ENCODE measurements around the gene PGLYRP4.

PGLYRP4 gene

GRCh38 chr1:153302308-153302707 lies 46.3 kb downstream of the PGLYRP4 start:
- Histone ChIP-seq H3K9me3 (ENCODE audit: low read length) (no peaks in the 10 kb centered on the region), H3K4me3 (ENCODE audit: low read length) (no peak overlapping the region), H3K4me1 (ENCODE audit: insufficient read depth, low read length) (no peaks in the 10 kb centered on the region), H3K27me3 (ENCODE audit: insufficient read depth, low read length) (peaks cover 4% of the 10 kb centered on the region), H3K36me3 (ENCODE audit: insufficient read depth, low read length) (no peaks in the 10 kb centered on the region), H2AFZ (ENCODE audit: low read depth, low read length) (no peak overlapping the region)

GRCh38 chr1:153293851-153294250 lies 54.8 kb downstream of the PGLYRP4 start:
- H3K36me3 ChIP-seq (ENCODE audit: insufficient read depth, low read length) = no peaks in the 10 kb centered on the region

GRCh38 chr1:153293480-153293775 lies 55.2 kb downstream of the PGLYRP4 start:
- Histone ChIP-seq H3K9me3 (ENCODE audit: low read length) (no peaks in the 10 kb centered on the region), H3K27me3 (ENCODE audit: insufficient read depth, low read length) (peaks cover 8% of the 10 kb centered on the region), H3K36me3 (ENCODE audit: insufficient read depth, low read length) (no peaks in the 10 kb centered on the region), H3K4me3 (ENCODE audit: low read length) (no peak overlapping the region), H2AFZ (ENCODE audit: low read depth, low read length) (no peak overlapping the region), H3K4me1 (ENCODE audit: insufficient read depth, low read length) (no peaks in the 10 kb centered on the region)

More at GRCh38 chr1:153293851-153294250, 54.8 kb downstream of the PGLYRP4 start:
- Histone ChIP-seq H3K4me1 (ENCODE audit: insufficient read depth, low read length) (no peaks in the 10 kb centered on the region), H3K4me3 (ENCODE audit: low read length) (no peak overlapping the region), H3K27me3 (ENCODE audit: insufficient read depth, low read length) (peaks cover 8% of the 10 kb centered on the region), H3K9me3 (ENCODE audit: low read length) (no peaks in the 10 kb centered on the region), H2AFZ (ENCODE audit: low read depth, low read length) (no peak overlapping the region)

- no peak overlapping the region for H3K4me3 ChIP-seq (ENCODE audit: low read length)
- no peaks in the 10 kb centered on the region for H3K9me3 ChIP-seq (ENCODE audit: low read length)
- no peaks in the 10 kb centered on the region for H3K36me3 ChIP-seq (ENCODE audit: insufficient read depth, low read length)
- peaks cover 8% of the 10 kb centered on the region for H3K27me3 ChIP-seq (ENCODE audit: insufficient read depth, low read length)
- H3K4me1 ChIP-seq (ENCODE audit: insufficient read depth, low read length) = no peaks in the 10 kb centered on the region
- no peak overlapping the region for H2AFZ ChIP-seq (ENCODE audit: low read depth, low read length)
Measured at GRCh38 chr1:153292740-153293479, 55.7 kb downstream of the PGLYRP4 start.

- H2AFZ ChIP-seq (ENCODE audit: low read depth, low read length) = no peak overlapping the region
- H3K4me1 ChIP-seq (ENCODE audit: insufficient read depth, low read length) = no peaks in the 10 kb centered on the region
- H3K36me3 ChIP-seq (ENCODE audit: insufficient read depth, low read length) = no peaks in the 10 kb centered on the region
- H3K9me3 ChIP-seq (ENCODE audit: low read length) = no peaks in the 10 kb centered on the region
- no peak overlapping the region for H3K4me3 ChIP-seq (ENCODE audit: low read length)
- peaks cover 8% of the 10 kb centered on the region for H3K27me3 ChIP-seq (ENCODE audit: insufficient read depth, low read length)
Measured at GRCh38 chr1:153292185-153292584, 56.5 kb downstream of the PGLYRP4 start.

- Histone ChIP-seq H3K4me1 (ENCODE audit: insufficient read depth, low read length) (no peaks in the 10 kb centered on the region), H3K36me3 (ENCODE audit: insufficient read depth, low read length) (no peaks in the 10 kb centered on the region), H3K9me3 (ENCODE audit: low read length) (no peaks in the 10 kb centered on the region), H3K27me3 (ENCODE audit: insufficient read depth, low read length) (peaks cover 5% of the 10 kb centered on the region), H2AFZ (ENCODE audit: low read depth, low read length) (no peak overlapping the region), H3K4me3 (ENCODE audit: low read length) (no peak overlapping the region)
Measured at GRCh38 chr1:153291514-153291913, 57.1 kb downstream of the PGLYRP4 start.

- Histone ChIP-seq H3K27me3 (ENCODE audit: insufficient read depth, low read length) (peaks cover under 1% of the 10 kb centered on the region), H2AFZ (ENCODE audit: low read depth, low read length) (no peak overlapping the region), H3K36me3 (ENCODE audit: insufficient read depth, low read length) (no peaks in the 10 kb centered on the region), H3K9me3 (ENCODE audit: low read length) (no peaks in the 10 kb centered on the region), H3K4me1 (ENCODE audit: insufficient read depth, low read length) (no peaks in the 10 kb centered on the region), H3K4me3 (ENCODE audit: low read length) (no peak overlapping the region)
Measured at GRCh38 chr1:153288634-153289275, 59.9 kb downstream of the PGLYRP4 start.

Measured in neuron (in vitro differentiated cells).